Measurements from ENCODE around the gene SLC39A11.

DNA sequence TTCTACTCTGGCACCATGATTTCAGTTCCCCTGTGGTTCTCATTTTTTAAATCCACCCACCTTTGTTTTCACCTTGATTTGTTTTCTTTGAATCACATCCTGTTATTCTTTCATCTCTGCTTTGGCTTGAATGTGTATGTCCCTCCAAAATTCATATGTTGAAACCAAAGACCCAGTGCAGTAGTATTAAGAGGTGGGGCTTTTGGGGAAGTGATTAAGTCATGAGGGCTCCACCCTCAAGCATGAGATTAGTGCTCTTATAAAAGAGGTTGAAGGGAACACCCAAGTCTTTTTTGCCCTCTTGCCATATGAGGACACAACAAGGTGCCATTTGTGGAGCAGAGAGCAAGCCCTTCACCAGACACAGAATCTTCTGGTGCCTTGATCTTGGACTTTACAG lies 382.3 kb downstream of the SLC39A11 start:
- TF ChIP-seq, protein P1, sequence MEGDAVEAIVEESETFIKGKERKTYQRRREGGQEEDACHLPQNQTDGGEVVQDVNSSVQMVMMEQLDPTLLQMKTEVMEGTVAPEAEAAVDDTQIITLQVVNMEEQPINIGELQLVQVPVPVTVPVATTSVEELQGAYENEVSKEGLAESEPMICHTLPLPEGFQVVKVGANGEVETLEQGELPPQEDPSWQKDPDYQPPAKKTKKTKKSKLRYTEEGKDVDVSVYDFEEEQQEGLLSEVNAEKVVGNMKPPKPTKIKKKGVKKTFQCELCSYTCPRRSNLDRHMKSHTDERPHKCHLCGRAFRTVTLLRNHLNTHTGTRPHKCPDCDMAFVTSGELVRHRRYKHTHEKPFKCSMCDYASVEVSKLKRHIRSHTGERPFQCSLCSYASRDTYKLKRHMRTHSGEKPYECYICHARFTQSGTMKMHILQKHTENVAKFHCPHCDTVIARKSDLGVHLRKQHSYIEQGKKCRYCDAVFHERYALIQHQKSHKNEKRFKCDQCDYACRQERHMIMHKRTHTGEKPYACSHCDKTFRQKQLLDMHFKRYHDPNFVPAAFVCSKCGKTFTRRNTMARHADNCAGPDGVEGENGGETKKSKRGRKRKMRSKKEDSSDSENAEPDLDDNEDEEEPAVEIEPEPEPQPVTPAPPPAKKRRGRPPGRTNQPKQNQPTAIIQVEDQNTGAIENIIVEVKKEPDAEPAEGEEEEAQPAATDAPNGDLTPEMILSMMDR (conservative IDR thresholded peaks at IDR 0.05; ENCODE audit: low read depth, low read length) = no peak
- no peak for TF ChIP-seq EZH2 (IDR thresholded peaks at IDR 0.05; ENCODE audit: borderline replicate concordance, low read depth, low read length, poor library complexity, severe bottlenecking)
